ENCODE measurements around the gene SCYGR8.
A peak's percentile ranks its signal among the peaks of the same experiment; 100 is the strongest.

The SCYGR8 gene

GRCh38 chr2:227745594-227745993 is at the start of gene SCYGR8:
Gene SCYGR8, plus strand, starts transcription at chr2:227745894. Its CDS starts 0 bp downstream, at chr2:227745894.
- no peaks in the 10 kb centered on the region for H3K36me3 ChIP-seq (ENCODE audit: insufficient read depth, low read depth, low read length)
- no peaks in the 10 kb centered on the region for H3K4me1 ChIP-seq (ENCODE audit: insufficient read depth, low read length)

GRCh38 chr2:227696990-227697679 is 48.6 kb upstream of the SCYGR8 start:
- H3K4me3 ChIP-seq (ENCODE audit: low read length): no peak overlapping the region
- peaks cover 3% of the 10 kb centered on the region; the same call in 1 of the 2 replicates for H3K9me3 ChIP-seq (ENCODE audit: insufficient read depth, low read depth, low read length)
- H3K27me3 ChIP-seq (ENCODE audit: insufficient read depth, low read length): no peaks in the 10 kb centered on the region
- H3K27ac ChIP-seq (ENCODE audit: low read length): no peak overlapping the region
- no peaks in the 10 kb centered on the region for H3K36me3 ChIP-seq (ENCODE audit: insufficient read depth, low read depth, low read length)
- H3K4me1 ChIP-seq (ENCODE audit: insufficient read depth, low read length): no peaks in the 10 kb centered on the region
- H3K9ac ChIP-seq (ENCODE audit: low read depth, low read length): no peak overlapping the region

More at GRCh38 chr2:227745594-227745993, at the start of gene SCYGR8:
- Histone ChIP-seq H3K27ac (ENCODE audit: low read length) (no peak within 1 kb of the TSS), H3K9me3 (ENCODE audit: insufficient read depth, low read depth, low read length) (no peaks in the 10 kb centered on the region), H3K4me3 (ENCODE audit: low read length) (no peak within 1 kb of the TSS), H3K9ac (ENCODE audit: low read depth, low read length) (no peak within 1 kb of the TSS), H3K27me3 (ENCODE audit: insufficient read depth, low read length) (no peaks in the 10 kb centered on the region)

- no peak overlapping the region for H3K27ac ChIP-seq (ENCODE audit: low read length)
- no peaks in the 10 kb centered on the region for H3K27me3 ChIP-seq (ENCODE audit: insufficient read depth, low read length)
- peaks cover 5% of the 10 kb centered on the region; the same call in 1 of the 2 replicates for H3K9me3 ChIP-seq (ENCODE audit: insufficient read depth, low read depth, low read length)
- no peak overlapping the region for H3K9ac ChIP-seq (ENCODE audit: low read depth, low read length)
- H3K4me3 ChIP-seq (ENCODE audit: low read length): no peak overlapping the region
- no peaks in the 10 kb centered on the region for H3K36me3 ChIP-seq (ENCODE audit: insufficient read depth, low read depth, low read length)
- peaks cover 4% of the 10 kb centered on the region; the same call in 1 of the 2 replicates for H3K4me1 ChIP-seq (ENCODE audit: insufficient read depth, low read length)
Measured at GRCh38 chr2:227701556-227701955, 44.1 kb upstream of the SCYGR8 start.

- H3K36me3 ChIP-seq (ENCODE audit: insufficient read depth, low read depth, low read length): no peaks in the 10 kb centered on the region
- peaks cover 4% of the 10 kb centered on the region; the same call in 1 of the 2 replicates for H3K4me1 ChIP-seq (ENCODE audit: insufficient read depth, low read length)
- no peak overlapping the region for H3K27ac ChIP-seq (ENCODE audit: low read length)
- H3K9me3 ChIP-seq (ENCODE audit: insufficient read depth, low read depth, low read length): peaks cover 5% of the 10 kb centered on the region; the same call in 1 of the 2 replicates
- H3K9ac ChIP-seq (ENCODE audit: low read depth, low read length): no peak overlapping the region
- no peak overlapping the region for H3K4me3 ChIP-seq (ENCODE audit: low read length)
- H3K27me3 ChIP-seq (ENCODE audit: insufficient read depth, low read length): no peaks in the 10 kb centered on the region
Measured at GRCh38 chr2:227703280-227703732, 42.4 kb upstream of the SCYGR8 start.

- Histone ChIP-seq H3K36me3 (ENCODE audit: insufficient read depth, low read depth, low read length) (no peaks in the 10 kb centered on the region), H3K9ac (ENCODE audit: low read depth, low read length) (no peak overlapping the region), H3K9me3 (ENCODE audit: insufficient read depth, low read depth, low read length) (peaks cover 5% of the 10 kb centered on the region; the same call in 1 of the 2 replicates), H3K4me1 (ENCODE audit: insufficient read depth, low read length) (peaks cover 4% of the 10 kb centered on the region; the same call in 1 of the 2 replicates), H3K4me3 (ENCODE audit: low read length) (no peak overlapping the region), H3K27ac (ENCODE audit: low read length) (no peak overlapping the region), H3K27me3 (ENCODE audit: insufficient read depth, low read length) (no peaks in the 10 kb centered on the region)
Measured at GRCh38 chr2:227703961-227704360, 41.7 kb upstream of the SCYGR8 start.

GRCh38 chr2:227706859-227707258 is 38.8 kb upstream of the SCYGR8 start:
- Histone ChIP-seq H3K36me3 (ENCODE audit: insufficient read depth, low read depth, low read length) (no peaks in the 10 kb centered on the region), H3K4me1 (ENCODE audit: insufficient read depth, low read length) (peaks cover 4% of the 10 kb centered on the region; the same call in 1 of the 2 replicates), H3K27ac (ENCODE audit: low read length) (no peak overlapping the region), H3K9ac (ENCODE audit: low read depth, low read length) (no peak overlapping the region), H3K4me3 (ENCODE audit: low read length) (no peak overlapping the region), H3K9me3 (ENCODE audit: insufficient read depth, low read depth, low read length) (peaks cover 4% of the 10 kb centered on the region; the same call in 1 of the 2 replicates), H3K27me3 (ENCODE audit: insufficient read depth, low read length) (no peaks in the 10 kb centered on the region)

- Histone ChIP-seq H3K27me3 (ENCODE audit: insufficient read depth, low read length) (no peaks in the 10 kb centered on the region), H3K9ac (ENCODE audit: low read depth, low read length) (no peak overlapping the region), H3K4me3 (ENCODE audit: low read length) (no peak overlapping the region), H3K4me1 (ENCODE audit: insufficient read depth, low read length) (peaks cover 4% of the 10 kb centered on the region; the same call in 1 of the 2 replicates), H3K36me3 (ENCODE audit: insufficient read depth, low read depth, low read length) (no peaks in the 10 kb centered on the region), H3K9me3 (ENCODE audit: insufficient read depth, low read depth, low read length) (no peaks in the 10 kb centered on the region), H3K27ac (ENCODE audit: low read length) (no peak overlapping the region)
Measured at GRCh38 chr2:227707390-227707789, 38.3 kb upstream of the SCYGR8 start.

- Histone ChIP-seq H3K4me3 (ENCODE audit: low read length) (no peak overlapping the region), H3K9ac (ENCODE audit: low read depth, low read length) (no peak overlapping the region), H3K27me3 (ENCODE audit: insufficient read depth, low read length) (no peaks in the 10 kb centered on the region)
Measured at GRCh38 chr2:227710986-227711385, 34.7 kb upstream of the SCYGR8 start.

GRCh38 chr2:227713291-227713690 is 32.4 kb upstream of the SCYGR8 start:
- peaks cover 15% of the 10 kb centered on the region; the same call in 1 of the 2 replicates for H3K4me1 ChIP-seq (ENCODE audit: insufficient read depth, low read length)
- no peaks in the 10 kb centered on the region for H3K36me3 ChIP-seq (ENCODE audit: insufficient read depth, low read depth, low read length)
- H3K27me3 ChIP-seq (ENCODE audit: insufficient read depth, low read length): peaks cover 16% of the 10 kb centered on the region
- H3K9ac ChIP-seq (ENCODE audit: low read depth, low read length): no peak overlapping the region
- no peaks in the 10 kb centered on the region for H3K9me3 ChIP-seq (ENCODE audit: insufficient read depth, low read depth, low read length)
- no peak overlapping the region for H3K4me3 ChIP-seq (ENCODE audit: low read length)
- no peak overlapping the region for H3K27ac ChIP-seq (ENCODE audit: low read length)

More at GRCh38 chr2:227710986-227711385, 34.7 kb upstream of the SCYGR8 start:
- Histone ChIP-seq H3K36me3 (ENCODE audit: insufficient read depth, low read depth, low read length) (no peaks in the 10 kb centered on the region), H3K27ac (ENCODE audit: low read length) (no peak overlapping the region), H3K4me1 (ENCODE audit: insufficient read depth, low read length) (peaks cover 1% of the 10 kb centered on the region; the same call in 1 of the 2 replicates), H3K9me3 (ENCODE audit: insufficient read depth, low read depth, low read length) (no peaks in the 10 kb centered on the region)

- Histone ChIP-seq H3K9ac (ENCODE audit: low read depth, low read length) (no peak overlapping the region), H3K4me1 (ENCODE audit: insufficient read depth, low read length) (peaks cover 16% of the 10 kb centered on the region; the same call in 1 of the 2 replicates), H3K36me3 (ENCODE audit: insufficient read depth, low read depth, low read length) (no peaks in the 10 kb centered on the region), H3K27ac (ENCODE audit: low read length) (no peak overlapping the region), H3K4me3 (ENCODE audit: low read length) (no peak overlapping the region), H3K9me3 (ENCODE audit: insufficient read depth, low read depth, low read length) (no peaks in the 10 kb centered on the region), H3K27me3 (ENCODE audit: insufficient read depth, low read length) (peaks cover 16% of the 10 kb centered on the region)
Measured at GRCh38 chr2:227716501-227716900, 29.2 kb upstream of the SCYGR8 start.

GRCh38 chr2:227717687-227718567 is 27.8 kb upstream of the SCYGR8 start, which contains the start of gene SLC19A3:
Gene SLC19A3, minus strand, starts transcription at chr2:227718028. Its CDS starts 15,710 bp downstream, at chr2:227702318.
- Histone ChIP-seq H3K36me3 (ENCODE audit: insufficient read depth, low read depth, low read length) (no peaks in the 10 kb centered on the region), H3K27me3 (ENCODE audit: insufficient read depth, low read length) (peaks cover 16% of the 10 kb centered on the region), H3K9me3 (ENCODE audit: insufficient read depth, low read depth, low read length) (no peaks in the 10 kb centered on the region), H3K4me3 (ENCODE audit: low read length) (peak within 1 kb of the TSS; percentile 70), H3K9ac (ENCODE audit: low read depth, low read length) (peak within 1 kb of the TSS; percentile 27; the same call in 1 of the 2 replicates), H3K27ac (ENCODE audit: low read length) (no peak within 1 kb of the TSS), H3K4me1 (ENCODE audit: insufficient read depth, low read length) (peaks cover 16% of the 10 kb centered on the region; the same call in 1 of the 2 replicates)

All from iPS-20b (cell line).